OCI-LY1 (cell line): ENCODE measurements around the gene EHF.

Experiments
- H2AFZ ChIP-seq: fragments of 200-600 bp; sonication (generic), shearing (Covaris generic); 2 replicates; pipeline ENCODE4 v1.6.0; 2014; ENCODE audit warnings: antibody characterized with exemption, mild to moderate bottlenecking, low read length
- H3F3A ChIP-seq: fragments of 200-600 bp; sonication (generic), shearing (Covaris generic); 2 replicates; pipeline ENCODE4 v1.6.0; 2014; ENCODE audit warnings: mild to moderate bottlenecking, antibody characterized with exemption, low read length, moderate library complexity; ENCODE audit not compliant: insufficient read depth
- H3K27ac ChIP-seq: fragments of 200-600 bp; sonication (generic); 2 replicates; pipeline ENCODE4 v1.5.1; 2014; ENCODE audit warnings: low read length, mixed run types, mild to moderate bottlenecking, low read depth; ENCODE audit not compliant: poor library complexity, severe bottlenecking
- H3K27me3 ChIP-seq: fragments of 200-600 bp; sonication (generic); 2 replicates; pipeline ENCODE4 v1.6.0; 2014; ENCODE audit warnings: antibody characterized with exemption, mild to moderate bottlenecking, low read length, moderate library complexity; ENCODE audit not compliant: insufficient read depth
- H3K36me3 ChIP-seq: fragments of 200-600 bp; sonication (generic); 2 replicates; pipeline ENCODE4 v1.6.1; 2014; ENCODE audit warnings: mild to moderate bottlenecking, antibody characterized with exemption, low read length, moderate library complexity, mixed read lengths; ENCODE audit not compliant: insufficient read depth
- H3K4me1 ChIP-seq: fragments of 200-600 bp; sonication (generic); 2 replicates; pipeline ENCODE4 v1.5.1; 2014; ENCODE audit warnings: mild to moderate bottlenecking, low read length, moderate library complexity; ENCODE audit not compliant: insufficient read depth, severe bottlenecking
- H3K4me2 ChIP-seq: fragments of 200-600 bp; sonication (generic), shearing (Covaris generic); 2 replicates; pipeline ENCODE4 v1.6.1; 2014; ENCODE audit warnings: low read length
- H3K4me3 ChIP-seq: fragments of 200-600 bp; sonication (generic); 2 replicates; pipeline ENCODE4 v1.5.1; 2014; ENCODE audit warnings: low read length, low read depth, mild to moderate bottlenecking, mixed read lengths; ENCODE audit not compliant: poor library complexity, severe bottlenecking
- H3K79me2 ChIP-seq: fragments of 200-600 bp; shearing (Covaris generic); 2 replicates; pipeline ENCODE4 v1.6.1; 2016; ENCODE audit warnings: mixed run types, low read length, mixed read lengths; ENCODE audit not compliant: insufficient read depth
- H3K9ac ChIP-seq: fragments of 200-600 bp; sonication (generic), shearing (Covaris generic); 2 replicates; pipeline ENCODE4 v1.6.1; 2014; ENCODE audit warnings: mild to moderate bottlenecking, low read length, mixed read lengths
- H3K9me2 ChIP-seq: fragments of 200-600 bp; sonication (generic), shearing (Covaris generic); 2 replicates; pipeline ENCODE4 v1.6.1; 2014; ENCODE audit warnings: low read depth, mild to moderate bottlenecking, low read length, mixed read lengths
- H3K9me3 ChIP-seq: fragments of 200-600 bp; shearing (Covaris generic); 2 replicates; pipeline ENCODE4 v1.6.1; 2014; ENCODE audit warnings: low read length, mixed read lengths
- H4K20me1 ChIP-seq: fragments of 200-600 bp; sonication (generic), shearing (Covaris generic); 2 replicates; pipeline ENCODE4 v1.6.0; 2016; ENCODE audit warnings: mild to moderate bottlenecking, low read length; ENCODE audit not compliant: insufficient read depth
- CTCF ChIP-seq: fragments of 200-600 bp; sonication (generic), shearing (Covaris generic); IDR thresholded peaks from 2 replicates; pipeline ENCODE4 v1.5.1; 2017; ENCODE audit warnings: mild to moderate bottlenecking, antibody characterized with exemption, low read length, moderate library complexity, mixed read lengths
- EZH2 ChIP-seq: fragments of 200-600 bp; sonication (generic), shearing (Covaris generic); IDR thresholded peaks from 2 replicates; pipeline ENCODE4 v1.8.0; 2017; ENCODE audit warnings: borderline replicate concordance, mixed run types, mild to moderate bottlenecking, antibody characterized with exemption, low read length, moderate library complexity, mixed read lengths

The EHF gene

GRCh38 chr11:34669458-34669857 lies 48.6 kb downstream of the EHF start:
- no peaks in the 10 kb centered on the region for H3K79me2 ChIP-seq
- no peak overlapping the region for H3K4me2 ChIP-seq
- no peak overlapping the region for H2AFZ ChIP-seq
- no peak overlapping the region for H3K4me3 ChIP-seq
- no peaks in the 10 kb centered on the region for H3K9me3 ChIP-seq
- no peaks in the 10 kb centered on the region for H3K9me2 ChIP-seq
- H3K27ac ChIP-seq, result no peak overlapping the region
- no peaks in the 10 kb centered on the region for H4K20me1 ChIP-seq
- TF ChIP-seq EZH2, result no peak
- TF ChIP-seq CTCF, result no peak
- no peaks in the 10 kb centered on the region for H3K4me1 ChIP-seq
- no peak overlapping the region for H3K9ac ChIP-seq
- no peaks in the 10 kb centered on the region for H3F3A ChIP-seq
- no peaks in the 10 kb centered on the region for H3K36me3 ChIP-seq
- H3K27me3 ChIP-seq, result no peaks in the 10 kb centered on the region; the same call in 1 of the 2 replicates

GRCh38 chr11:34671117-34671516 lies 50.2 kb downstream of the EHF start:
- no peaks in the 10 kb centered on the region; the same call in 1 of the 2 replicates for H3K27me3 ChIP-seq
- no peaks in the 10 kb centered on the region for H3K4me1 ChIP-seq
- no peaks in the 10 kb centered on the region for H3K9me2 ChIP-seq
- TF ChIP-seq EZH2 (no peak), CTCF (no peak)
- no peaks in the 10 kb centered on the region for H3K79me2 ChIP-seq
- no peaks in the 10 kb centered on the region for H4K20me1 ChIP-seq
- H3K4me3 ChIP-seq, result no peak overlapping the region
- H3K27ac ChIP-seq, result no peak overlapping the region
- H3K9ac ChIP-seq, result no peak overlapping the region
- no peaks in the 10 kb centered on the region for H3K9me3 ChIP-seq
- H3F3A ChIP-seq, result no peaks in the 10 kb centered on the region
- H3K36me3 ChIP-seq, result no peaks in the 10 kb centered on the region
- no peak overlapping the region for H3K4me2 ChIP-seq
- H2AFZ ChIP-seq, result no peak overlapping the region

- no peak overlapping the region for H2AFZ ChIP-seq
- no peaks in the 10 kb centered on the region; the same call in 1 of the 2 replicates for H3K27me3 ChIP-seq
- no peak overlapping the region for H3K9ac ChIP-seq
- no peak overlapping the region for H3K27ac ChIP-seq
- no peaks in the 10 kb centered on the region for H3K79me2 ChIP-seq
- no peak overlapping the region for H3K4me2 ChIP-seq
- TF ChIP-seq EZH2 (no peak), CTCF (no peak)
- H4K20me1 ChIP-seq, result no peaks in the 10 kb centered on the region
- no peaks in the 10 kb centered on the region for H3K9me3 ChIP-seq
- H3F3A ChIP-seq, result no peaks in the 10 kb centered on the region
- no peaks in the 10 kb centered on the region for H3K4me1 ChIP-seq
- no peaks in the 10 kb centered on the region for H3K9me2 ChIP-seq
- H3K36me3 ChIP-seq, result no peaks in the 10 kb centered on the region
- no peak overlapping the region for H3K4me3 ChIP-seq
These were observed 51.1 kb downstream of the EHF start for GRCh38 chr11:34671946-34672345.
